Vagina (tissue), 2 donors: ENCODE measurements around the gene OR10A6.

Source experiments
- POLR2A ChIP-seq, 2 donors: fragments of 450-650 bp; IDR thresholded peaks; one replicate each; pipeline ENCODE4 v1.6.1; 2017; ENCODE audit warnings: antibody characterized with exemption in 2 of 2, mild to moderate bottlenecking in 2 of 2, moderate library complexity in 2 of 2
- POLR2AphosphoS5 ChIP-seq, 2 donors: sonication (generic); formaldehyde crosslinking; IDR thresholded peaks; one replicate each; pipeline ENCODE4 v1.9.0; 2017; ENCODE audit warnings: antibody characterized with exemption in 2 of 2, mild to moderate bottlenecking in 2 of 2, low read depth in 1 of 2; ENCODE audit not compliant: insufficient read depth in 1 of 2
- TF ChIP-seq, protein P1 (sequence below), 3 experiments: fragments of 450-650 bp in 2 of 3; fragments of 200-600 bp in 1 of 3; sonication (generic) in 1 of 3; IDR thresholded peaks; one replicate each; pipeline ENCODE4 v1.5.1; 2017 to 2019; ENCODE audit warnings: antibody characterized with exemption in 3 of 3, mild to moderate bottlenecking in 2 of 3, moderate library complexity in 2 of 3

DNA sequence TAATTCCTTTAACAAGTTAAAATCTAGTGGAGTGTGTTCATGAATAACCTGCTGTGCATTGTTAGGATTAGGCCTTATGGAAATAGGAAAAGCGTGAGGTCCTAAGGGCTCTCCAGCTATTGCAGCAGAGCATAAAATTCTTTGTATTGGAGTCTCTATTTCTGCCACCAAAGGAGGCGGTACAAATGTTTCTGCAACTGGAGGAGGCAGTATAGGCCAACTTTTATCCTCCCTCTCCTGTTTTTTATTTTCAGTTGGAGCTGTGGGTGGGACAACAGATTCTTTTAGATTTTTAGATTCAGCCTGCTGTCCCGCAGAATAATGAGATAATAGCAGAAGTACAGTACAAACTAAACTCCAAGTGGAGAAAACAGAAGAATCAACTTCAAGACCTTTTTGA is 26.2 kb downstream of the OR10A6 start:
- TF ChIP-seq, protein P1, sequence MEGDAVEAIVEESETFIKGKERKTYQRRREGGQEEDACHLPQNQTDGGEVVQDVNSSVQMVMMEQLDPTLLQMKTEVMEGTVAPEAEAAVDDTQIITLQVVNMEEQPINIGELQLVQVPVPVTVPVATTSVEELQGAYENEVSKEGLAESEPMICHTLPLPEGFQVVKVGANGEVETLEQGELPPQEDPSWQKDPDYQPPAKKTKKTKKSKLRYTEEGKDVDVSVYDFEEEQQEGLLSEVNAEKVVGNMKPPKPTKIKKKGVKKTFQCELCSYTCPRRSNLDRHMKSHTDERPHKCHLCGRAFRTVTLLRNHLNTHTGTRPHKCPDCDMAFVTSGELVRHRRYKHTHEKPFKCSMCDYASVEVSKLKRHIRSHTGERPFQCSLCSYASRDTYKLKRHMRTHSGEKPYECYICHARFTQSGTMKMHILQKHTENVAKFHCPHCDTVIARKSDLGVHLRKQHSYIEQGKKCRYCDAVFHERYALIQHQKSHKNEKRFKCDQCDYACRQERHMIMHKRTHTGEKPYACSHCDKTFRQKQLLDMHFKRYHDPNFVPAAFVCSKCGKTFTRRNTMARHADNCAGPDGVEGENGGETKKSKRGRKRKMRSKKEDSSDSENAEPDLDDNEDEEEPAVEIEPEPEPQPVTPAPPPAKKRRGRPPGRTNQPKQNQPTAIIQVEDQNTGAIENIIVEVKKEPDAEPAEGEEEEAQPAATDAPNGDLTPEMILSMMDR (IDR thresholded peaks at IDR 0.05), result no peak
- TF ChIP-seq POLR2AphosphoS5 (IDR thresholded peaks at IDR 0.05; ENCODE audit: insufficient read depth in 1 of 2, low read depth in 1 of 2) (no peak), POLR2A (IDR thresholded peaks at IDR 0.05) (no peak)
